Fibroblast of skin of abdomen (primary cell): Measurements from ENCODE around the gene TMED4.

Experiments
- DNase-seq: peaks from one replicate; pipeline ENCODE4 v3.0.0-alpha.2; 2013

The TMED4 gene

GRCh38 chr7:44539669-44540506 lies 42.1 kb downstream of the TMED4 start:
- DNase-seq: no peak

GRCh38 chr7:44538798-44539668 lies 43.0 kb downstream of the TMED4 start:
- DNase-seq: no peak

DNA sequence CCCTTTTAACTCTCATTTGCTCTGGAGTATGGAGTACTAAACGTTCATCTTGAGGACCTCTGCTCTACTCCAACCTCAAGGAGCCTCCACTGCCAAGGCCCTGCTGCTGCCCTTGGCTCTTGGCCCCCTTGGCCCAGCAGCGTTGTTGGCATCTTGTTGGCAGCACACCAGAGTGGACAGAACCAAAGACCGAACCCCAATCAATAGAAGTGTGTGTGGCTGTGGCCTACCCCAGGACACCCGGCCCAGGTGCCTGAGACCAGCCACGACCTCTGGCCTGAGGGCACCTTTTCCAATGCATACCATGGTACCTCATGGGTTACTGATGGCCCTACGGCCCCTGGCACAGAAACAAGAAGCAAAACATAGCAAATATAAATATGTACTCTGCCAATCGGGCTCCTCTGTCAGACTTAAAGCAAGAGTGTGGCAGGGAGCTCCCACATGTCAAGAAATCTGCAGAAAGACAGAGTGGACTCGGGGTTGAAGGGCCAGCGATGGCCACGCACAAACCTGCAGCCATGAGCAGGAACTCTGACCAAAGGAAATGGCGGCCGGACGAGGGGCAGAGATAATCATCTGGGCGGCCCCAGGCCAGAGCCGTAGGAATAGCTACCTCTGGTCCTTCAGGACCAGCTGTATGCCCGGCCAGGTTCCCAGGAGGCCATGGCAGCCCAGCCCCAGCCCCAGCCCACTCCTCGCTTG lies 43.8 kb downstream of the TMED4 start:
- DNase-seq: no peak

GRCh38 chr7:44537442-44537841 lies 44.6 kb downstream of the TMED4 start:
- no peak for DNase-seq

DNA sequence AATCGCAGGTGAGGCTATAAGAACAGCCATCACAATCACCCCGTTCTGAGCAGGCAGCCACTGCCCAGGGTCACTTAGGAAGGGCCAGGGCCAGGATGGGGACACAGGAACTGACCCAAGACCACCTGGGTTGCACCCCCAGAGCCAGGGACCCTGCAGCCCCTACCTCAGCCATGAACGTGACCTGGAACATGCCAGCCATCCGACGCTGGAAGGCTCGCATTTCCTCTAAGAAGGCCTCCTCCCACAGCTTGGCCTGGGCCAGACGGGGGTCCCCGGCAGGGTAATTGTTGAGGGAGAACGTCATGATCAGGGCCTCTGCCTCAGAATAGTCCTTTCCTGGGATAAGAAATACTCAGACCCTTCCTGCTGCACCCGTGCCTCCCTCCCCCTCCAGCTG lies 45.9 kb downstream of the TMED4 start:
- DNase-seq: no peak

- no peak for DNase-seq
Observed at GRCh38 chr7:44535348-44536064, 46.5 kb downstream of the TMED4 start.

- DNase-seq: peak; percentile 21
Observed at GRCh38 chr7:44534501-44534900, 47.5 kb downstream of the TMED4 start.

DNA sequence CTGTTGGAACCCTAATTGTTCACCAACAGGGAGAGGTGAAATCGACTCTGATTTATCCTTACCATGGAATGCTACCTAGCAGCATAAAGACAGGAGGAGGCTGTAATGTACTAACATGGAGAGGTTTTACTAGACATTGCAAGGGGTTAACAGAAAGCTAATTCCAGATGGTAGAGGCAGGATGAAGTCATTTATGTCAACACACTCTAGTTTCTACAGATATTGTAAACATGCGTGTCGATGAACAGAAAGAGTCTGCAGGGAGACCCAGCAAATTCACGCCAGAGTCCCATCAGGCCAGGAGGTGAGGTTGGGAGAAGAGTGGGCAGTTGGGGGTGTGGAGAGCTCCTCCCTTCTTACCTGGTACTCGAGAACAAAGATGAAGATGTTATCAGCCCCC lies 47.9 kb downstream of the TMED4 start:
- no peak for DNase-seq

DNA sequence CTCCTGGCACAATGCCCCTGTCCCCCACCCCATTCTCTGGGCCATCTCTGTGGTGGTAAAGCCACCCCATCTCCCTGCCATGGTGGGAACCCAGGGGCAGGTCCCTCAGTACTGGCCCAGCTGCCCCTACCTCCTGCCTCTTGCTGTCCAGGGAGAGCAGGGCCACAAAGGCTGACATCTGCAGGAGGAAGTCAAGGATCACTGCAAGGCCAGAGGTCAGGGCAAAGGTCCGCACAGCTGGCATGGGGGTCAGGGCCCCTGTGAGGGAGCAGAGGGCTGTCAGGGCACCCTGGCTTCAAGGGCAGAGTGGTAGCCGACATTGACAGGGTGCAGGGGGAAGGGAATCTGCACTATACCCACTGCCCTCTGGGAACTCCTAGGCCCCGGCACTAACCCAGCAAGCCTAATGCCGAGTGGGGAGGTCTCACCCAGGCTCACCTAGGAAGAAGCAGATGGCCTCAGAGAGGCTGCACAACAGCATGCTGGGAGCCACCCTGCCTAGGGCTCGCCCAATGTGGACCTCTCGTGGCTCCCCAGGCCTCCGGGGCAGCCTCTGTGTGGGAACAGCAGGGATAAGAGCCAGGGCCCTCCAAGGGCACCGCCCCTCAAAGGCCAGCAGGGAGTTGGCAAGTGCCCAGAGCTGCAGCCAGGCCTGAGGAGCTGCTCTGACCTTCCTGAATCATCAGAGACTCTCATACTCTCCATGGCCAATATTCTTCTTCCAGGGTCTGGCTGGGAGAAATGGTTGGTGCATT lies 48.6 kb downstream of the TMED4 start:
- no peak for DNase-seq

DNA sequence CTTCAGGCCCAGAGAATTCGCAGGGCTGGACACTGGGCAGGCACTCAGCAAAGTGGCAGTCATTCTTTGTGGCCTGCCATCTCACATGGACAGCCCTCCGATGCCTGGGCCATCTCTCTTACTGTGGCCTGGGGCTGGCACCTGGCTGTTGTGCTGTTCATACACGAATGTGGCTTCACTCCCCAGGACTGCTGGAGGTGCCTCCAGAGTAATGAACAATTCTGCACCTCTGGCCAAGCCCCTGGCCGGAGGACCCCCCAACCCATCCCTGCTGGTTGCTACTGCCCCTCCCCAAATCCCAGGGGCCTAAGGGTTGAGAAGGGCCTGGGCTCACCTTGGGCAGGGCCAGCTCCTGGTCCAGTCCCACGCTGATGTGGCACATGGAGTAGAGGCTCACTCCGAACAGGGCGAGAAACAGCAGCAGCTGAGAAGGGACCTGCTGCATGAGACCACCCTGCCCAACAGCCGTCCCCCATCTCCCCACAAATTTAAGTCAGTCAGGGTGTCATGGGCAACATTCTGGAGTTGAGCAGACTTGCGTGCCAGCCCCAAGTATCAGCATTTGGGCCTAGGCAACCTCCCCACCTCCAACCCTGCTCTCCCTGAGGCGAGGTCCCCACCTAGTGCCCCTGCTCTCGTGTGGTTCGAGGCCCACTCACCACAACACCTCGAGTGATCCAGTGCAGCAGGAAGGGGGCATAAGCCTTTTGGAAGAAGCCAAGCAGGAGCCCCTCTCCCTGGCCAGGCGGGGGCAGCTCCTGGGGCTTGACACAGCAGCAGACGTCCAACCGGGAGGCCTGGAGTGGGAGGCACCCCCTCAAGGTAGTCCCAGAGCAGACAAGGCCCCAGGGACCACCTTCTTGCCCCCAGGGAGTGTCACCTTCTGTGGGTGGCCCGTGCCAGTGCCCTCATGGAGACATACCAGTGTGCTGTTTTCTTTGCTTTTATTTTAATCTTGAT lies 50.3 kb downstream of the TMED4 start:
- no peak for DNase-seq

DNA sequence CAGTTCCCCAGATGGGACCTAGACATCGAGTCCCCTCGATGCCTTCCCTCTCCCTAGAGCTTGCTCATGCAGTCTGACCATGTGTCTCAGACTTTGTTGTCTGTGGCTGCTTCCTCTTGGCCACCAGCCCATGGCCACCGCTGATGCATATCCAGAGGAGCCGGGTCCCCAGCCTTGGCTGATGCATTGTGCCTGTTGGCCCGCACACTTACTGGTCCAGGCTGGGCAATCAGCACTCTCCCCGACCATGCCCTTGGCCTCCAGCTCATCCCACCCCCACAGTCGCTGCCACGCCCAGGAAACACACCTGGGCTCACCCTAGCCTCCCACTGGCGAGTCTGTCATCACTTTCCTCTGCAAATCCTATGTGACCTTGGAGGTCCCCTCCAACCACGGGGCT lies 51.0 kb downstream of the TMED4 start:
- DNase-seq: no peak
